NT2/D1 (cell line): ENCODE results near the gene TMEM163.
A peak's percentile ranks its signal among the peaks of the same experiment; 100 is the strongest.

Source experiments
- DNase-seq: peaks from one replicate; pipeline ENCODE4 v3.0.0-alpha.2; 2011; ENCODE audit warnings: low read depth, low spot score
- H3K27me3 ChIP-seq: 2 replicates; pipeline ENCODE4 v1.6.0; 2011; ENCODE audit warnings: mild to moderate bottlenecking; ENCODE audit not compliant: insufficient read length, insufficient read depth
- H3K36me3 ChIP-seq: 2 replicates; pipeline ENCODE4 v1.6.1; 2011; ENCODE audit warnings: mild to moderate bottlenecking, low read length, mixed read lengths; ENCODE audit not compliant: insufficient read depth, insufficient read length
- H3K4me1 ChIP-seq: 2 replicates; pipeline ENCODE4 v1.5.1; 2011; ENCODE audit not compliant: insufficient read depth, insufficient read length
- H3K4me3 ChIP-seq: 2 replicates; pipeline ENCODE4 v1.5.1; 2011; ENCODE audit warnings: low read depth; ENCODE audit not compliant: insufficient read length
- H3K9ac ChIP-seq: 2 replicates; pipeline ENCODE4 v1.6.0; 2011; ENCODE audit warnings: low read depth; ENCODE audit not compliant: insufficient read length
- H3K9me3 ChIP-seq: 2 replicates; pipeline ENCODE4 v1.5.1; 2011; ENCODE audit warnings: mild to moderate bottlenecking, low read length; ENCODE audit not compliant: insufficient read depth
- SUZ12 ChIP-seq: IDR thresholded peaks from 2 replicates; pipeline ENCODE4 v1.6.1; 2011; ENCODE audit not compliant: insufficient read length, insufficient read depth; ENCODE audit errors: extremely low read depth
- YY1 ChIP-seq: IDR thresholded peaks from 2 replicates; pipeline ENCODE4 v1.6.1; 2011; ENCODE audit not compliant: insufficient read length, insufficient read depth
- ZNF274 ChIP-seq: IDR thresholded peaks from 2 replicates; pipeline ENCODE4 v1.6.1; 2011; ENCODE audit warnings: mild to moderate bottlenecking, low read depth, low read length

TMEM163 gene

GRCh38 chr2:134413912-134414311, 304.9 kb downstream of the TMEM163 start:
- no peaks in the 10 kb centered on the region for H3K9me3 ChIP-seq
- no peaks in the 10 kb centered on the region for H3K27me3 ChIP-seq
- H3K4me1 ChIP-seq: peaks cover 3% of the 10 kb centered on the region
- no peak overlapping the region for H3K4me3 ChIP-seq
- no peak for TF ChIP-seq YY1
- no peak for TF ChIP-seq ZNF274
- no peak for TF ChIP-seq SUZ12
- no peak overlapping the region for H3K9ac ChIP-seq
- H3K36me3 ChIP-seq: peaks cover 10% of the 10 kb centered on the region
- no peak for DNase-seq

- no peak for TF ChIP-seq YY1
- no peak for TF ChIP-seq SUZ12
- no peak for TF ChIP-seq ZNF274
- H3K36me3 ChIP-seq: peaks cover 10% of the 10 kb centered on the region
- no peaks in the 10 kb centered on the region for H3K9me3 ChIP-seq
- no peak for DNase-seq
- H3K4me3 ChIP-seq: no peak overlapping the region
- H3K27me3 ChIP-seq: no peaks in the 10 kb centered on the region
- peaks cover 3% of the 10 kb centered on the region for H3K4me1 ChIP-seq
- no peak overlapping the region for H3K9ac ChIP-seq
Measured at GRCh38 chr2:134413430-134413829, 305.4 kb downstream of the TMEM163 start.

- peaks cover 10% of the 10 kb centered on the region for H3K36me3 ChIP-seq
- no peak for TF ChIP-seq SUZ12
- no peak for DNase-seq
- no peaks in the 10 kb centered on the region for H3K27me3 ChIP-seq
- no peak overlapping the region for H3K4me3 ChIP-seq
- H3K9me3 ChIP-seq: no peaks in the 10 kb centered on the region
- peak overlapping the region; percentile 32 for H3K9ac ChIP-seq
- peaks cover 3% of the 10 kb centered on the region for H3K4me1 ChIP-seq
Measured at GRCh38 chr2:134412639-134412999, 306.2 kb downstream of the TMEM163 start.

GRCh38 chr2:134411828-134412638, 306.8 kb downstream of the TMEM163 start:
- H3K27me3 ChIP-seq: no peaks in the 10 kb centered on the region
- H3K9me3 ChIP-seq: no peaks in the 10 kb centered on the region
- DNase-seq: peak; percentile 66
- H3K9ac ChIP-seq: no peak overlapping the region
- H3K4me3 ChIP-seq: no peak overlapping the region
- TF ChIP-seq YY1 (no peak), SUZ12 (no peak), ZNF274 (no peak)
- peaks cover 12% of the 10 kb centered on the region for H3K36me3 ChIP-seq
- H3K4me1 ChIP-seq: peaks cover 3% of the 10 kb centered on the region

GRCh38 chr2:134411279-134411827, 307.4 kb downstream of the TMEM163 start:
- Histone ChIP-seq H3K4me3 (no peak overlapping the region), H3K4me1 (peaks cover 3% of the 10 kb centered on the region), H3K9ac (no peak overlapping the region), H3K36me3 (peaks cover 15% of the 10 kb centered on the region), H3K27me3 (no peaks in the 10 kb centered on the region), H3K9me3 (no peaks in the 10 kb centered on the region)
- TF ChIP-seq SUZ12 (no peak), ZNF274 (no peak), YY1 (no peak)
- DNase-seq: no peak

- Histone ChIP-seq H3K9me3 (no peaks in the 10 kb centered on the region), H3K9ac (no peak overlapping the region), H3K4me1 (peaks cover 3% of the 10 kb centered on the region), H3K4me3 (no peak overlapping the region), H3K27me3 (no peaks in the 10 kb centered on the region), H3K36me3 (peaks cover 19% of the 10 kb centered on the region)
- DNase-seq: no peak
- TF ChIP-seq ZNF274 (no peak), SUZ12 (no peak), YY1 (no peak)
Measured at GRCh38 chr2:134410831-134411231, 308.0 kb downstream of the TMEM163 start.

GRCh38 chr2:134410006-134410405, 308.8 kb downstream of the TMEM163 start:
- no peaks in the 10 kb centered on the region for H3K9me3 ChIP-seq
- H3K4me3 ChIP-seq: no peak overlapping the region
- no peak for DNase-seq
- H3K36me3 ChIP-seq: peaks cover 19% of the 10 kb centered on the region
- H3K9ac ChIP-seq: no peak overlapping the region
- TF ChIP-seq YY1: no peak
- TF ChIP-seq ZNF274: no peak
- TF ChIP-seq SUZ12: no peak
- H3K4me1 ChIP-seq: peaks cover 3% of the 10 kb centered on the region
- no peaks in the 10 kb centered on the region for H3K27me3 ChIP-seq
